Neuronal stem cell (in vitro differentiated cells): ENCODE results near the gene COL20A1.

ENCODE experiments used
- DNase-seq: peaks from one replicate; pipeline ENCODE4 v3.0.0-alpha.2; 2013; ENCODE audit warnings: low spot score
- H2AFZ ChIP-seq: one replicate; pipeline ENCODE4 v1.6.1; 2013; ENCODE audit warnings: mild to moderate bottlenecking, low read length, inconsistent platforms
- H2AK5ac ChIP-seq: 2 replicates; pipeline ENCODE4 v1.6.1; 2013; ENCODE audit warnings: low read depth, mild to moderate bottlenecking, inconsistent platforms, low read length, moderate library complexity, mixed read lengths
- H2BK120ac ChIP-seq: 2 replicates; pipeline ENCODE4 v1.6.1; 2013; ENCODE audit warnings: low read depth, mild to moderate bottlenecking, inconsistent platforms, low read length, moderate library complexity, mixed read lengths
- H2BK12ac ChIP-seq: one replicate; pipeline ENCODE4 v1.6.1; 2013; ENCODE audit warnings: low read length, inconsistent platforms
- H2BK15ac ChIP-seq: 2 replicates; pipeline ENCODE4 v1.6.1; 2013; ENCODE audit warnings: mild to moderate bottlenecking, low read length, inconsistent platforms, mixed read lengths
- H2BK5ac ChIP-seq: one replicate; pipeline ENCODE4 v1.6.1; 2013; ENCODE audit warnings: inconsistent platforms, mild to moderate bottlenecking, low read length, moderate library complexity
- H3K14ac ChIP-seq: one replicate; pipeline ENCODE4 v1.6.1; 2013; ENCODE audit warnings: low read length, inconsistent platforms
- H3K18ac ChIP-seq: 2 replicates; pipeline ENCODE4 v1.6.1; 2013; ENCODE audit warnings: low read length, inconsistent platforms
- H3K23ac ChIP-seq: 2 replicates; pipeline ENCODE4 v1.6.1; 2013; ENCODE audit warnings: low read depth, mild to moderate bottlenecking, mixed read lengths, low read length, inconsistent platforms; ENCODE audit not compliant: poor library complexity
- H3K27ac ChIP-seq: replicated peaks from 3 replicates; pipeline ENCODE4 v1.5.1; 2013; ENCODE audit warnings: low read length, inconsistent platforms
- H3K27me3 ChIP-seq, 3 experiments: 2 replicates each; pipeline ENCODE4 v1.6.1; 2013; ENCODE audit warnings: low read length in 3 of 3, mild to moderate bottlenecking in 2 of 3, inconsistent platforms in 1 of 3, low read depth in 1 of 3, mixed read lengths in 1 of 3, moderate library complexity in 1 of 3; ENCODE audit not compliant: control insufficient read depth in 3 of 3, insufficient read depth in 3 of 3
- H3K36me3 ChIP-seq, 2 donors: replicated peaks in 1 of 2; 2 replicates each; pipeline ENCODE4 v1.6.1; 2013; ENCODE audit warnings: low read length in 2 of 2; ENCODE audit not compliant: control insufficient read depth in 2 of 2, insufficient read depth in 2 of 2
- H3K4ac ChIP-seq: 2 replicates; pipeline ENCODE4 v1.6.1; 2013; ENCODE audit warnings: inconsistent platforms, mild to moderate bottlenecking, low read length, moderate library complexity
- H3K4me1 ChIP-seq, 2 donors: 1 replicate in 1 of 2; 2 replicates in 1 of 2; pipeline ENCODE4 v1.6.1; 2013; ENCODE audit warnings: low read length in 2 of 2, low read depth in 1 of 2; ENCODE audit not compliant: control insufficient read depth in 2 of 2, insufficient read depth in 1 of 2
- H3K4me2 ChIP-seq: one replicate; pipeline ENCODE4 v1.6.1; 2013; ENCODE audit warnings: mild to moderate bottlenecking, low read length, inconsistent platforms; ENCODE audit not compliant: insufficient read depth, poor library complexity, severe bottlenecking
- H3K4me3 ChIP-seq, 2 donors: 2 replicates each; pipeline ENCODE4 v1.5.1; 2013; ENCODE audit warnings: low read length in 2 of 2, mild to moderate bottlenecking in 2 of 2, inconsistent platforms in 1 of 2, moderate library complexity in 1 of 2
- H3K79me1 ChIP-seq: one replicate; pipeline ENCODE4 v1.6.1; 2013; ENCODE audit warnings: low read depth, mild to moderate bottlenecking, inconsistent platforms, low read length, moderate library complexity
- H3K9ac ChIP-seq: one replicate; pipeline ENCODE4 v1.6.1; 2013; ENCODE audit warnings: mild to moderate bottlenecking, low read depth, low read length, inconsistent platforms; ENCODE audit not compliant: poor library complexity
- H3K9me3 ChIP-seq, 2 donors: replicated peaks in 1 of 2; 2 replicates each; pipeline versions ENCODE3 to v1.6.1; 2013; ENCODE audit warnings: low read length in 2 of 2, mild to moderate bottlenecking in 2 of 2, inconsistent platforms in 1 of 2, low read depth in 1 of 2, mixed read lengths in 1 of 2, moderate library complexity in 1 of 2; ENCODE audit not compliant: control insufficient read depth in 2 of 2, insufficient read depth in 1 of 2
- H4K8ac ChIP-seq: one replicate; pipeline ENCODE4 v1.6.1; 2013; ENCODE audit warnings: low read depth, mild to moderate bottlenecking, inconsistent platforms, low read length, moderate library complexity
- H4K91ac ChIP-seq: one replicate; pipeline ENCODE4 v1.6.1; 2013; ENCODE audit warnings: low read length, low read depth, mild to moderate bottlenecking, inconsistent platforms; ENCODE audit not compliant: poor library complexity
- WGBS, 2 donors: extraction: QIAGEN DNeasy Blood & Tissue Kit; methylation state at CpG; one replicate each; pipeline ENCODE4 v1.1.7; 2013; ENCODE audit warnings: missing lambda C conversion rate in 2 of 2, mixed read lengths in 1 of 2; ENCODE audit not compliant: insufficient read length in 2 of 2, insufficient replicate concordance in 1 of 2; ENCODE audit errors: extremely low coverage in 2 of 2; 5-methylcytosine and 5-hydroxymethylcytosine counted together

Gene COL20A1

GRCh38 chr20:63360850-63361518 is 68.0 kb downstream of the COL20A1 start, which contains the start of gene CHRNA4:
CHRNA4 (minus strand) TSS chr20:63361349; CDS start chr20:63361165, 184 bp downstream.
- Histone ChIP-seq H2BK120ac (no peak within 1 kb of the TSS), H3K79me1 (no peaks in the 10 kb centered on the region), H3K4me1 (peaks cover 17 to 29% of the 10 kb centered on the region in 2 donors), H3K4ac (peak within 1 kb of the TSS; percentile 84), H3K9ac (peak within 1 kb of the TSS; percentile 44), H3K23ac (peak within 1 kb of the TSS; percentile 96), H3K27ac (no peak within 1 kb of the TSS), H2BK15ac (peak within 1 kb of the TSS; percentile 81), H3K4me3 (peak within 1 kb of the TSS; percentile 17 to 75), H3K27me3 (peaks cover 0 to 77% (median 36%) of the 10 kb centered on the region in 3 experiments), H2BK5ac (peak within 1 kb of the TSS; percentile 82), H2AFZ (peak within 1 kb of the TSS; percentile 75), H2BK12ac (no peak within 1 kb of the TSS), H3K18ac (peak within 1 kb of the TSS; percentile 90), H4K91ac (no peak within 1 kb of the TSS), H3K4me2 (peak within 1 kb of the TSS; percentile 91), H3K9me3 (no peaks in the 10 kb centered on the region), H4K8ac (no peak within 1 kb of the TSS), H3K14ac (peak within 1 kb of the TSS; percentile 82), H3K36me3 (no peaks in the 10 kb centered on the region), H2AK5ac (peak within 1 kb of the TSS; percentile 97)
- no peak for DNase-seq
- no CpG with 5 or more reads among the region's 79 CpGs for WGBS, 2 donors

GRCh38 chr20:63361519-63362435 is 68.8 kb downstream of the COL20A1 start:
- H3K4me2 ChIP-seq = peak overlapping the region; percentile 37
- peaks cover 0 to 77% (median 36%) of the 10 kb centered on the region in 3 experiments for H3K27me3 ChIP-seq
- no peak overlapping the region for H2AFZ ChIP-seq
- H2BK5ac ChIP-seq = peak overlapping the region; percentile 82
- H3K4me1 ChIP-seq = peaks cover 18 to 29% of the 10 kb centered on the region in 2 donors
- H2AK5ac ChIP-seq = peak overlapping the region; percentile 97
- H3K79me1 ChIP-seq = no peaks in the 10 kb centered on the region
- H3K9me3 ChIP-seq = no peaks in the 10 kb centered on the region
- no CpG with 5 or more reads among the region's 50 CpGs for WGBS, 2 donors
- H4K8ac ChIP-seq = peak overlapping the region; percentile 96
- peak overlapping the region; percentile 82 for H3K14ac ChIP-seq
- peak overlapping the region; percentile 84 for H3K4ac ChIP-seq
- H3K23ac ChIP-seq = peak overlapping the region; percentile 96
- H3K18ac ChIP-seq = peak overlapping the region; percentile 90
- H3K36me3 ChIP-seq = no peaks in the 10 kb centered on the region
- no peak overlapping the region for H2BK12ac ChIP-seq
- H2BK15ac ChIP-seq = peak overlapping the region; percentile 81
- no peak overlapping the region for H3K4me3 ChIP-seq
- no peak overlapping the region for H4K91ac ChIP-seq
- no peak for DNase-seq
- peak overlapping the region; percentile 16 for H3K9ac ChIP-seq
- H2BK120ac ChIP-seq = peak overlapping the region; percentile 47
- no peak overlapping the region for H3K27ac ChIP-seq

GRCh38 chr20:63362436-63363009 is 69.5 kb downstream of the COL20A1 start:
- Histone ChIP-seq H2BK12ac (no peak overlapping the region), H3K9ac (peak overlapping the region; percentile 16), H4K91ac (no peak overlapping the region), H3K4me2 (no peak overlapping the region), H3K4ac (no peak overlapping the region), H2BK120ac (peak overlapping the region; percentile 47), H2BK15ac (peak overlapping the region; percentile 81), H2AK5ac (peak overlapping the region; percentile 97), H3K27me3 (peaks cover 0 to 72% (median 36%) of the 10 kb centered on the region in 3 experiments), H2BK5ac (peak overlapping the region; percentile 29), H3K4me3 (no peak overlapping the region), H3K23ac (peak overlapping the region; percentile 92), H2AFZ (no peak overlapping the region), H4K8ac (peak overlapping the region; percentile 96), H3K27ac (no peak overlapping the region), H3K14ac (no peak overlapping the region), H3K36me3 (no peaks in the 10 kb centered on the region), H3K4me1 (peaks cover 25 to 36% of the 10 kb centered on the region in 2 donors), H3K9me3 (no peaks in the 10 kb centered on the region), H3K79me1 (no peaks in the 10 kb centered on the region), H3K18ac (peak overlapping the region; percentile 90)
- WGBS, 2 donors = no CpG with 5 or more reads among the region's 16 CpGs
- DNase-seq = no peak
